ENCODE data around the gene BTNL3.

BTNL3 gene

DNA sequence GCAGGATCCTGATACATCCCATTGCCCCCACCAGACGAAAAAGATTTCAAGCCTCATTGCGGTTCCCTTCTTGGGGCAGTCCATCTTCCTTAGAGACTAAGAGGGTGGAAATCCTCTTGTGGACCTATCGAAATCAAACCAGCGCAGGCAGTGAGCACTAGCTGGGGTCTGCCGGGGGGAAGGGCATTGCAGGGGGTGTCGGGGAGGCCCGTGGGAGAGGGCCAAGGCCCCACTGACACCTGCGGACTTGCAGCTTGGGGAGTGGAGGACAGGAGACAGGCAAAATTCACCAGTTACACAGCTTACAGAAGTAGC lies 51.9 kb downstream of the BTNL3 start:
- Histone ChIP-seq H3K4me2 (ENCODE audit: low read length) (no peak overlapping the region), H3K9me2 (replicated peaks; ENCODE audit: control insufficient read depth, low read length) (no peaks in the 10 kb centered on the region), H3K9me3 (ENCODE audit: control insufficient read depth, insufficient read depth, low read length) (peaks cover 3% of the 10 kb centered on the region; the same call in 1 of the 2 replicates), H3K27ac (ENCODE audit: low read depth, low read length) (no peak overlapping the region), H3K4me3 (ENCODE audit: low read length) (no peak overlapping the region), H4K20me1 (ENCODE audit: control insufficient read depth, insufficient read depth, low read depth, low read length) (no peaks in the 10 kb centered on the region), H3K79me2 (ENCODE audit: control insufficient read depth, low read length) (no peaks in the 10 kb centered on the region), H3K4me1 (ENCODE audit: control insufficient read depth, low read length) (peaks cover 20% of the 10 kb centered on the region), H3K36me3 (ENCODE audit: control insufficient read depth, low read length) (no peaks in the 10 kb centered on the region), H3K27me3 (ENCODE audit: control insufficient read depth, low read length) (peaks cover 6% of the 10 kb centered on the region; the same call in 1 of the 2 replicates), H3F3A (ENCODE audit: control insufficient read depth, insufficient read depth) (peaks cover 8% of the 10 kb centered on the region; the same call in 1 of the 2 replicates)
- TF ChIP-seq, protein P1, sequence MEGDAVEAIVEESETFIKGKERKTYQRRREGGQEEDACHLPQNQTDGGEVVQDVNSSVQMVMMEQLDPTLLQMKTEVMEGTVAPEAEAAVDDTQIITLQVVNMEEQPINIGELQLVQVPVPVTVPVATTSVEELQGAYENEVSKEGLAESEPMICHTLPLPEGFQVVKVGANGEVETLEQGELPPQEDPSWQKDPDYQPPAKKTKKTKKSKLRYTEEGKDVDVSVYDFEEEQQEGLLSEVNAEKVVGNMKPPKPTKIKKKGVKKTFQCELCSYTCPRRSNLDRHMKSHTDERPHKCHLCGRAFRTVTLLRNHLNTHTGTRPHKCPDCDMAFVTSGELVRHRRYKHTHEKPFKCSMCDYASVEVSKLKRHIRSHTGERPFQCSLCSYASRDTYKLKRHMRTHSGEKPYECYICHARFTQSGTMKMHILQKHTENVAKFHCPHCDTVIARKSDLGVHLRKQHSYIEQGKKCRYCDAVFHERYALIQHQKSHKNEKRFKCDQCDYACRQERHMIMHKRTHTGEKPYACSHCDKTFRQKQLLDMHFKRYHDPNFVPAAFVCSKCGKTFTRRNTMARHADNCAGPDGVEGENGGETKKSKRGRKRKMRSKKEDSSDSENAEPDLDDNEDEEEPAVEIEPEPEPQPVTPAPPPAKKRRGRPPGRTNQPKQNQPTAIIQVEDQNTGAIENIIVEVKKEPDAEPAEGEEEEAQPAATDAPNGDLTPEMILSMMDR (IDR thresholded peaks at IDR 0.05; ENCODE audit: low read depth, low read length, poor library complexity, severe bottlenecking) = no peak
- no peak for TF ChIP-seq EZH2phosphoT487 (IDR thresholded peaks at IDR 0.05; ENCODE audit: borderline replicate concordance, low read length)

DNA sequence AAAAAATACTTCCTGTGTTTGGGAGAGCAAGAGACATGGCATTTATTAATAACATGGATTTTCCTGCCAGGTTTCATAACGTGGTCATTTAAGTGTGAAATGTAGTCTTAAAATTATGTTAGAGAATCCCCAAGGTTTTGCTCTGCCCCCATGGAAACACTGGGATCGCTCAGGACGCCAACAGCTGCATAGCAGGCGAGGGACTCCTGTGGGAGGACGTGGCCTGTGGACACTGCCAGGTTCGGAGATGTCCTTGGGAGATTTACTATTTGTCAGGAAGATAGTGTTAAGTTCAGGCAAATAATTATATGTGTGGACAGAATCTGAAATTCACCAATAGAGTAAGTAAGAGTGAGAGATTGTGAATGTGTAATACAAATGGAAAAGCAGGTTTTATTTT lies 52.4 kb downstream of the BTNL3 start:
- Histone ChIP-seq H3K9me2 (replicated peaks; ENCODE audit: control insufficient read depth, low read length) (no peaks in the 10 kb centered on the region), H3K27ac (ENCODE audit: low read depth, low read length) (no peak overlapping the region), H3K79me2 (ENCODE audit: control insufficient read depth, low read length) (no peaks in the 10 kb centered on the region), H3K4me3 (ENCODE audit: low read length) (no peak overlapping the region), H3K36me3 (ENCODE audit: control insufficient read depth, low read length) (no peaks in the 10 kb centered on the region), H4K20me1 (ENCODE audit: control insufficient read depth, insufficient read depth, low read depth, low read length) (no peaks in the 10 kb centered on the region), H3K4me2 (ENCODE audit: low read length) (no peak overlapping the region), H3K9me3 (ENCODE audit: control insufficient read depth, insufficient read depth, low read length) (peaks cover 3% of the 10 kb centered on the region; the same call in 1 of the 2 replicates), H3F3A (ENCODE audit: control insufficient read depth, insufficient read depth) (peaks cover 8% of the 10 kb centered on the region; the same call in 1 of the 2 replicates), H3K4me1 (ENCODE audit: control insufficient read depth, low read length) (peaks cover 24% of the 10 kb centered on the region), H3K27me3 (ENCODE audit: control insufficient read depth, low read length) (peaks cover 6% of the 10 kb centered on the region; the same call in 1 of the 2 replicates)
- TF ChIP-seq, protein P1 (IDR thresholded peaks at IDR 0.05; ENCODE audit: low read depth, low read length, poor library complexity, severe bottlenecking) = no peak
- no peak for TF ChIP-seq EZH2phosphoT487 (IDR thresholded peaks at IDR 0.05; ENCODE audit: borderline replicate concordance, low read length)

DNA sequence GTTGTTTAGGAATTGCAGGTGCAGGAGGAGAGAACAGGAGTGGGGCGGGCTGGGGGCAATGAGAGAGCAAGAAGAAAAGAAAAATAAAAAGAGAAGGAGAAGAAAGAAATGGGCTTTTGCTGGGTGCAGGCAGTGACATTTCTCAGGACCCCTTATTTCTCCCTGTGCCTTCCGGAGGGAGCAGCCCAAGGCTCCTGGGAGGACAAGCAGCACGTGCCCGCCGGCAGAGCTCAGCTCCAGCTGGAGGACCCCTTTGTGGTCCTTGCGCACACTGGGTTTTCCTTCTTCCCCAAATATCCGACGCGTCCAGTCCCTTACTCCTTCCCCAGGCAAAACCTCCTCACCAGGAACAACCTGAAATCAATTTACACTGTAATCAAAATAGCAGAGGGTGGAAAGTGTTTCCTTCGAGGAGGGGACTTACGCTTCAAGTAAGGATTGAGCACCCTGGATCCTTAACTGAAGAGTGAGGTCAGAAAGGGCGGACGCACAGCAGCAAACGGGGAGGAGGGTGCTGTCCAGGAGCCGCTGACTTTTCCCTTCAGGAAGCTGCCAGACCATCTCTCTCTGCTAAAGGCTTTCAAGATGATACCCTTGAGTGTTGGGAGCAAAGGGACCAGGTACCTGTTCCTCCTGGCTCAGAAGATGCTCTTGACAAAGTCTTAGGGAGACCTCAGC lies 53.5 kb downstream of the BTNL3 start:
- Histone ChIP-seq H3K79me2 (ENCODE audit: control insufficient read depth, low read length) (no peaks in the 10 kb centered on the region), H3F3A (ENCODE audit: control insufficient read depth, insufficient read depth) (peaks cover 8% of the 10 kb centered on the region; the same call in 1 of the 2 replicates), H3K9me3 (ENCODE audit: control insufficient read depth, insufficient read depth, low read length) (peaks cover 3% of the 10 kb centered on the region; the same call in 1 of the 2 replicates), H3K27ac (ENCODE audit: low read depth, low read length) (no peak overlapping the region), H3K27me3 (ENCODE audit: control insufficient read depth, low read length) (peaks cover 8% of the 10 kb centered on the region), H3K4me1 (ENCODE audit: control insufficient read depth, low read length) (peaks cover 35% of the 10 kb centered on the region), H3K4me3 (ENCODE audit: low read length) (no peak overlapping the region), H3K4me2 (ENCODE audit: low read length) (no peak overlapping the region), H3K36me3 (ENCODE audit: control insufficient read depth, low read length) (no peaks in the 10 kb centered on the region), H3K9me2 (replicated peaks; ENCODE audit: control insufficient read depth, low read length) (no peaks in the 10 kb centered on the region), H4K20me1 (ENCODE audit: control insufficient read depth, insufficient read depth, low read depth, low read length) (no peaks in the 10 kb centered on the region)
- no peak for TF ChIP-seq EZH2phosphoT487 (IDR thresholded peaks at IDR 0.05; ENCODE audit: borderline replicate concordance, low read length)
- TF ChIP-seq, protein P1 (IDR thresholded peaks at IDR 0.05; ENCODE audit: low read depth, low read length, poor library complexity, severe bottlenecking) = no peak

All from DOHH2 (cell line).